Endodermal cell (in vitro differentiated cells): ENCODE data around the gene TRPV6. TPM values are rescaled to one million over a fixed set of nuclear protein-coding genes. Genes with fewer than 3 reads are reported as not detected.

ENCODE experiments used
- DNase-seq: peaks from one replicate; pipeline ENCODE4 v3.0.0-alpha.2; 2017
- H3K27ac ChIP-seq: 2 replicates; pipeline ENCODE4 v1.5.1; 2013; ENCODE audit warnings: mild to moderate bottlenecking, low read depth, low read length, moderate library complexity
- H3K27me3 ChIP-seq: 2 replicates; pipeline ENCODE4 v1.6.1; 2013; ENCODE audit warnings: mild to moderate bottlenecking, low read length, moderate library complexity; ENCODE audit not compliant: insufficient read depth, control insufficient read depth, poor library complexity, severe bottlenecking
- H3K36me3 ChIP-seq: 2 replicates; pipeline ENCODE4 v1.7.0; 2013; ENCODE audit warnings: mild to moderate bottlenecking, low read length, moderate library complexity; ENCODE audit not compliant: control insufficient read depth, insufficient read depth
- H3K4me1 ChIP-seq: one replicate; pipeline ENCODE4 v1.7.0; 2013; ENCODE audit warnings: low read length; ENCODE audit not compliant: control insufficient read depth, insufficient read depth
- H3K4me3 ChIP-seq: 2 replicates; pipeline ENCODE4 v1.5.1; 2013; ENCODE audit warnings: mild to moderate bottlenecking, low read length, moderate library complexity
- H3K9ac ChIP-seq: 2 replicates; pipeline ENCODE4 v1.6.1; 2013; ENCODE audit warnings: mild to moderate bottlenecking, low read length, moderate library complexity; ENCODE audit not compliant: poor library complexity, severe bottlenecking; ENCODE audit errors: extremely low read depth
- H3K9me3 ChIP-seq: 2 replicates; pipeline ENCODE4 v1.6.1; 2013; ENCODE audit warnings: mild to moderate bottlenecking, low read length, moderate library complexity; ENCODE audit not compliant: control insufficient read depth
- H3K27ac Mint-ChIP-seq: 2 replicates; pipeline ENCODE4 v1.8.0; 2020; ENCODE audit warnings: mixed read lengths
- H3K27me3 Mint-ChIP-seq: 2 replicates; pipeline ENCODE4 v1.8.0; 2021; ENCODE audit warnings: mild to moderate bottlenecking, mixed read lengths; ENCODE audit not compliant: insufficient read depth
- H3K36me3 Mint-ChIP-seq: 2 replicates; pipeline ENCODE4 v1.8.0; 2020; ENCODE audit warnings: low read depth, mixed read lengths
- H3K4me1 Mint-ChIP-seq: 2 replicates; pipeline ENCODE4 v1.8.0; 2020; ENCODE audit warnings: mixed read lengths
- H3K4me3 Mint-ChIP-seq: 2 replicates; pipeline ENCODE4 v1.8.0; 2020; ENCODE audit warnings: mild to moderate bottlenecking, moderate library complexity, mixed read lengths
- H3K9me3 Mint-ChIP-seq: 2 replicates; pipeline ENCODE4 v1.8.0; 2020; ENCODE audit warnings: mild to moderate bottlenecking, mixed read lengths
- WGBS, 2 experiments: methylation state at CpG; one replicate each; pipeline versions ENCODE4 v1.1.5 to v1.1.7; 2013; ENCODE audit warnings: missing lambda C conversion rate in 2 of 2, mixed read lengths in 1 of 2; ENCODE audit not compliant: insufficient coverage in 1 of 2, insufficient read length in 1 of 2; 5-methylcytosine and 5-hydroxymethylcytosine counted together
- total RNA-seq, 2 donors: library from RNA; stranded (reverse); fragmentation: NEBNext Ultra II Directional in 1 of 2; extraction: Animal tissue kit (Norgen Biotek cat#: 25700) in 1 of 2; gene quantifications; 2 replicates in 1 of 2; 3 replicates in 1 of 2; pipeline ENCODE4 v1.2.1, GENCODE V29; 2021
- TF ChIP-seq, protein P1 (sequence below): fragments of 200-600 bp; sonication (generic); conservative IDR thresholded peaks from 2 replicates; pipeline ENCODE4 v1.5.0; 2021; ENCODE audit warnings: antibody characterized with exemption, mild to moderate bottlenecking

The TRPV6 gene
- total RNA-seq, 2 donors from 2014 or later = 2.7 to 4.1 TPM

DNA sequence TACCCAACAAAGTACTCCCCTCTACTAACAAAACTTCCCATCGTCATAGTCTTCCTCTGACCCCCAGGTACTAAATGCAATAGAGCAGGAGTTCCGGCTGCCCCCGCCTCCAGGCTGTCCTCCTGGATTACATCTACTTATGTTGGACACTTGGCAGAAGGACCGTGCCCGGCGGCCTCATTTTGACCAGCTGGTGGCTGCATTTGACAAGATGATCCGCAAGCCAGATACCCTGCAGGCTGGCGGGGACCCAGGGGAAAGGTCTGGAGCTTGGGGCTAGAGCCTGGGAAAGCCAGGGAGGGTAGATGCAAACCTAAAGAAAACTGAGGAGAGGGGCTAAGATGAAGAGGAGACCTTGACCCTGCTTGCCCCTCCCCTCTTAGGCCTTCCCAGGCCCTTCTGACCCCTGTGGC lies 15.4 kb downstream of the TRPV6 start:
- Histone ChIP-seq H3K9ac (no peak overlapping the region), H3K27ac (no peak overlapping the region), H3K4me1 (no peaks in the 10 kb centered on the region), H3K36me3 (peaks cover 15% of the 10 kb centered on the region), H3K4me3 (no peak overlapping the region), H3K9me3 (no peaks in the 10 kb centered on the region), H3K27me3 (no peaks in the 10 kb centered on the region)
- DNase-seq = peak; percentile 30
- no peaks in the 10 kb centered on the region for H3K9me3 Mint-ChIP-seq
- 42 to 79% methylated on average over 2 to 8 of the region's 8 CpGs for WGBS, 2 experiments
- no peak overlapping the region for H3K4me3 Mint-ChIP-seq
- TF ChIP-seq, protein P1, sequence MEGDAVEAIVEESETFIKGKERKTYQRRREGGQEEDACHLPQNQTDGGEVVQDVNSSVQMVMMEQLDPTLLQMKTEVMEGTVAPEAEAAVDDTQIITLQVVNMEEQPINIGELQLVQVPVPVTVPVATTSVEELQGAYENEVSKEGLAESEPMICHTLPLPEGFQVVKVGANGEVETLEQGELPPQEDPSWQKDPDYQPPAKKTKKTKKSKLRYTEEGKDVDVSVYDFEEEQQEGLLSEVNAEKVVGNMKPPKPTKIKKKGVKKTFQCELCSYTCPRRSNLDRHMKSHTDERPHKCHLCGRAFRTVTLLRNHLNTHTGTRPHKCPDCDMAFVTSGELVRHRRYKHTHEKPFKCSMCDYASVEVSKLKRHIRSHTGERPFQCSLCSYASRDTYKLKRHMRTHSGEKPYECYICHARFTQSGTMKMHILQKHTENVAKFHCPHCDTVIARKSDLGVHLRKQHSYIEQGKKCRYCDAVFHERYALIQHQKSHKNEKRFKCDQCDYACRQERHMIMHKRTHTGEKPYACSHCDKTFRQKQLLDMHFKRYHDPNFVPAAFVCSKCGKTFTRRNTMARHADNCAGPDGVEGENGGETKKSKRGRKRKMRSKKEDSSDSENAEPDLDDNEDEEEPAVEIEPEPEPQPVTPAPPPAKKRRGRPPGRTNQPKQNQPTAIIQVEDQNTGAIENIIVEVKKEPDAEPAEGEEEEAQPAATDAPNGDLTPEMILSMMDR = no peak
- H3K27me3 Mint-ChIP-seq = peaks cover 4% of the 10 kb centered on the region
- H3K36me3 Mint-ChIP-seq = peaks cover 53% of the 10 kb centered on the region
- H3K4me1 Mint-ChIP-seq = peaks cover 4% of the 10 kb centered on the region
- no peak overlapping the region for H3K27ac Mint-ChIP-seq

DNA sequence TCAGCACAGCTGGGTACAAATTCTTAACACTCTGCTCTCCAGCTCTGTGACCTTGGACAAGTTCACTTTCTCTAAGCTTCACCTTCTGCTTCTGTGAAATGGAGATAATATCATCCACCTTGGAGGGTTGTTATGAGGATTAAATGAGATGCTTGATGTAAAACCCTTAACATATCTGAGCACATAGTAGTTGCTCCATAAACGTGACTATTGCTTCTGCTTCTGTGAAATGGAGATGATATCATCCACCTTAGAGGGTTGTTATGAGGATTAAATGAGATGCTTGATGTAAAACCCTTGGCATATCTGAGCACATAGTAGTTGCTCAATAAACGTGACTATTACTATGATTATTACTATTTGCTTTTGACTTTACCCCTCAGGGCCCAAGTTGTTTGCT lies 16.1 kb downstream of the TRPV6 start:
- H3K27me3 ChIP-seq = no peaks in the 10 kb centered on the region
- H3K9me3 ChIP-seq = no peaks in the 10 kb centered on the region
- Mint-ChIP-seq H3K27ac (no peak overlapping the region), H3K27me3 (no peaks in the 10 kb centered on the region), H3K9me3 (no peaks in the 10 kb centered on the region), H3K4me1 (peaks cover 4% of the 10 kb centered on the region), H3K4me3 (no peak overlapping the region), H3K36me3 (peaks cover 49% of the 10 kb centered on the region)
- WGBS, 2 experiments = 86 to 88% methylated on average over 1 to 2 of the region's 2 CpGs
- H3K4me3 ChIP-seq = no peak overlapping the region
- no peak overlapping the region for H3K9ac ChIP-seq
- no peaks in the 10 kb centered on the region for H3K4me1 ChIP-seq
- H3K27ac ChIP-seq = no peak overlapping the region
- DNase-seq = no peak
- TF ChIP-seq, protein P1 = no peak
- peaks cover 15% of the 10 kb centered on the region for H3K36me3 ChIP-seq

DNA sequence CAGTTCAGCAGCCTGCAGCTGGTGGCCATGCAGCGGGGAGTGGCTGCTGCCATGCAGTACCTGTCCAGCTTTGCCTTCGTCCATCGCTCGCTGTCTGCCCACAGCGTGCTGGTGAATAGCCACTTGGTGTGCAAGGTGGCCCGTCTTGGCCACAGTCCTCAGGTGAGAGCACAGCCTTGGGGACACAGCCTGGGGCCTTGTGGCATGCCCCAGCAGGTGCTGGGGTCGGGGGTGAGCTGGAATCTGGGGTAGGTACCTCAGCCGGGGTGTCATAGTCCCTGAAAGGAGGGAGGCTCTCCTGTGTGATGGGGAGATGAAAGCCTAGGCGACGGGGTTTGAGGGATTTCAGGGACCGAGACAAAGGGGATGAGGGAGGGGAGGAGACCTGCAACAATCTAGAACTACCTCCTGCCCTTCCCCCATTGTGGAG lies 16.5 kb downstream of the TRPV6 start:
- Histone ChIP-seq H3K4me1 (no peaks in the 10 kb centered on the region), H3K4me3 (no peak overlapping the region), H3K36me3 (peaks cover 15% of the 10 kb centered on the region), H3K27me3 (no peaks in the 10 kb centered on the region), H3K27ac (no peak overlapping the region), H3K9me3 (no peaks in the 10 kb centered on the region), H3K9ac (no peak overlapping the region)
- DNase-seq = peak; percentile 33
- Mint-ChIP-seq H3K36me3 (peaks cover 49% of the 10 kb centered on the region), H3K27ac (no peak overlapping the region), H3K4me1 (peaks cover 4% of the 10 kb centered on the region), H3K4me3 (no peak overlapping the region), H3K9me3 (no peaks in the 10 kb centered on the region), H3K27me3 (no peaks in the 10 kb centered on the region)
- 91 to 100% methylated on average over 6 to 11 of the region's 11 CpGs for WGBS, 2 experiments
- TF ChIP-seq, protein P1 = no peak
